ENCODE results near the gene VPS8.

Gene VPS8

GRCh38 chr3:184784731-184785500 is 27.1 kb upstream of the VPS8 start:
- H3K4me3 ChIP-seq (replicated peaks in 1 of 2; ENCODE audit: low read depth in 2 of 2, low read length in 2 of 2), result no peak overlapping the region
- DNase-seq (ENCODE audit: low read depth in 2 of 2), result no peak
- no peak for TF ChIP-seq CTCF (IDR thresholded peaks at IDR 0.05; ENCODE audit: low read depth, low read length)

GRCh38 chr3:184785890-184786279 is 26.1 kb upstream of the VPS8 start:
- H3K4me3 ChIP-seq (replicated peaks in 1 of 2; ENCODE audit: low read depth in 2 of 2, low read length in 2 of 2), result peak overlapping the region in 1 of 2 donors; percentile 32
- DNase-seq (ENCODE audit: low read depth in 2 of 2), result peak; percentile 40 to 55
- no peak for TF ChIP-seq CTCF (IDR thresholded peaks at IDR 0.05; ENCODE audit: low read depth, low read length)

- peak overlapping the region in 1 of 2 donors; percentile 32 for H3K4me3 ChIP-seq (replicated peaks in 1 of 2; ENCODE audit: low read depth in 2 of 2, low read length in 2 of 2)
- no peak for TF ChIP-seq CTCF (IDR thresholded peaks at IDR 0.05; ENCODE audit: low read depth, low read length)
- DNase-seq (ENCODE audit: low read depth in 2 of 2), result peak; percentile 84 to 88
Measured at GRCh38 chr3:184786280-184786941, 25.6 kb upstream of the VPS8 start.

- peak in 1 of 2 donors; percentile 18 for DNase-seq (ENCODE audit: low read depth in 2 of 2)
- TF ChIP-seq CTCF (IDR thresholded peaks at IDR 0.05; ENCODE audit: low read depth, low read length), result no peak
- H3K4me3 ChIP-seq (replicated peaks in 1 of 2; ENCODE audit: low read depth in 2 of 2, low read length in 2 of 2), result no peak overlapping the region
Measured at GRCh38 chr3:184788751-184789150, 23.2 kb upstream of the VPS8 start.

- no peak for TF ChIP-seq CTCF (IDR thresholded peaks at IDR 0.05; ENCODE audit: low read depth, low read length)
Measured at GRCh38 chr3:184789314-184789998, 22.5 kb upstream of the VPS8 start.

GRCh38 chr3:184791171-184791570 is 20.8 kb upstream of the VPS8 start:
- no peak for DNase-seq (ENCODE audit: low read depth in 2 of 2)
- no peak overlapping the region for H3K4me3 ChIP-seq (replicated peaks in 1 of 2; ENCODE audit: low read depth in 2 of 2, low read length in 2 of 2)
- no peak for TF ChIP-seq CTCF (IDR thresholded peaks at IDR 0.05; ENCODE audit: low read depth, low read length)

More at GRCh38 chr3:184789314-184789998, 22.5 kb upstream of the VPS8 start:
- no peak for DNase-seq (ENCODE audit: low read depth in 2 of 2)
- H3K4me3 ChIP-seq (replicated peaks in 1 of 2; ENCODE audit: low read depth in 2 of 2, low read length in 2 of 2), result no peak overlapping the region
